ENCODE measurements around the gene IGSF23. TPM values are rescaled to one million over a fixed set of nuclear protein-coding genes. Genes with fewer than 3 reads are reported as not detected.
A peak's percentile ranks its signal among the peaks of the same experiment; 100 is the strongest.
"Not testable (repeated sequence)": the region's sequence is repeated elsewhere in the genome, so short reads cannot be mapped to it uniquely, and the experiment has no call there.

Gene IGSF23
- total and polyA plus RNA-seq, 12 donors, result not detected

DNA sequence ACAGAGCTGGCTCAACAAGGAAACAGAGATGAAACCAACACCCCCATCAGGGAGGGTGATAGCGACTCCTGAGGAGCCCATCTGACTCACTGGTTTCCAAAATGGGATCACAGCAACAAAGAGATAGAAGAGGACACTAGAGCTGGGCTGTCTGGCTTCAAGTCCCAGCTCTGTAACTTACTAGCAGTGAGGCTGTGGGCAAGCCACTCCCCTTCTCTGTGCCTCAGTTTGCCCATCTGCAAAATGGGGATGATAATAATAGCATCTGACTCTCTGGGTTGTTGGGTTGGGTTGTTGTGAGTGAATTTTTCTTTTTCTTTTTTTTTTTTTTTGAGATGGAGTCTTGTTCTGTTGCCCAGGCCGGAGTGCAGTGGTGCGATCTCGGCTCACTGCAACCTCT, 14.3 kb downstream of the IGSF23 start:
- TF ChIP-seq POLR2A (IDR thresholded peaks at IDR 0.05), result no peak
- TF ChIP-seq, protein P1, sequence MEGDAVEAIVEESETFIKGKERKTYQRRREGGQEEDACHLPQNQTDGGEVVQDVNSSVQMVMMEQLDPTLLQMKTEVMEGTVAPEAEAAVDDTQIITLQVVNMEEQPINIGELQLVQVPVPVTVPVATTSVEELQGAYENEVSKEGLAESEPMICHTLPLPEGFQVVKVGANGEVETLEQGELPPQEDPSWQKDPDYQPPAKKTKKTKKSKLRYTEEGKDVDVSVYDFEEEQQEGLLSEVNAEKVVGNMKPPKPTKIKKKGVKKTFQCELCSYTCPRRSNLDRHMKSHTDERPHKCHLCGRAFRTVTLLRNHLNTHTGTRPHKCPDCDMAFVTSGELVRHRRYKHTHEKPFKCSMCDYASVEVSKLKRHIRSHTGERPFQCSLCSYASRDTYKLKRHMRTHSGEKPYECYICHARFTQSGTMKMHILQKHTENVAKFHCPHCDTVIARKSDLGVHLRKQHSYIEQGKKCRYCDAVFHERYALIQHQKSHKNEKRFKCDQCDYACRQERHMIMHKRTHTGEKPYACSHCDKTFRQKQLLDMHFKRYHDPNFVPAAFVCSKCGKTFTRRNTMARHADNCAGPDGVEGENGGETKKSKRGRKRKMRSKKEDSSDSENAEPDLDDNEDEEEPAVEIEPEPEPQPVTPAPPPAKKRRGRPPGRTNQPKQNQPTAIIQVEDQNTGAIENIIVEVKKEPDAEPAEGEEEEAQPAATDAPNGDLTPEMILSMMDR (IDR thresholded peaks at IDR 0.05), result no peak
- Histone ChIP-seq H3K4me3 (no peak overlapping the region), H3K4me1 (replicated peaks in 1 of 2) (no peaks in the 10 kb centered on the region), H3K27ac (no peak overlapping the region), H3K9me3 (replicated peaks in 1 of 3) (no peaks in the 10 kb centered on the region), H3K36me3 (replicated peaks in 1 of 2) (no peaks in the 10 kb centered on the region), H3K27me3 (no peaks in the 10 kb centered on the region)
- no peak for DNase-seq
- intact Hi-C loops (cut with DNase I), result no loop called here
- 97 to 98% (median 98%) methylated on average over 4 of the region's 4 CpGs for WGBS, 4 donors

GRCh38 chr19:44628793-44629192, 15.4 kb downstream of the IGSF23 start:
- Histone ChIP-seq H3K4me1 (replicated peaks in 1 of 2) (no peaks in the 10 kb centered on the region), H3K36me3 (replicated peaks in 1 of 2) (no peaks in the 10 kb centered on the region), H3K9me3 (replicated peaks in 1 of 3) (no peaks in the 10 kb centered on the region), H3K4me3 (no peak overlapping the region), H3K27me3 (no peaks in the 10 kb centered on the region), H3K27ac (no peak overlapping the region)
- WGBS, 4 donors, result 85 to 93% (median 89%) methylated on average over 3 of the region's 3 CpGs
- no peak for DNase-seq
- intact Hi-C loops (cut with DNase I), result no loop called here
- no peak for TF ChIP-seq POLR2A (IDR thresholded peaks at IDR 0.05)
- TF ChIP-seq, protein P1 (IDR thresholded peaks at IDR 0.05), result no peak

DNA sequence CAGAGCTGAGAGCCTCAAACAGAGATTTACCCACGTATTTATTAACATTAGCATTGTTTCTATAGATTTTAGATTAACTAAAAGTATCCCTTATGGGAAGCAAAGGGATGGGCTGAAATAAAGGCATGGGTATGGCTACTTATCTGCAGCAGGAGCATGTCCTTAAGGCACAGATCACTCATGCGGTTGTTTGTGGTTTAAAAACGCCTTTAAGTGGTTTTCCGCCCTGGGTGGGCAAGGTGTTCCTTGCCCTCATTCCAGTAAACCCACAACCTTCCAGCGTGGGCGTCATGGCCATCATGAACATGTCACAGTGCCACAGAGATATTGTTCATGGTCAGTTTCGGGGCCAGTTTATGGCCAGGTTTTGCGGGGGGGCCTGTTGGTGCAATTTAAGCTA, 18.2 kb downstream of the IGSF23 start:
- DNase-seq; H3K27ac ChIP-seq; H3K9me3 ChIP-seq (replicated peaks in 1 of 3); H3K4me3 ChIP-seq; H3K4me1 ChIP-seq (replicated peaks in 1 of 2); intact Hi-C loops (cut with DNase I); H3K36me3 ChIP-seq (replicated peaks in 1 of 2); H3K27me3 ChIP-seq: not testable (repeated sequence)
- 72 to 91% (median 86%) methylated on average over 8 of the region's 8 CpGs for WGBS, 4 donors

DNA sequence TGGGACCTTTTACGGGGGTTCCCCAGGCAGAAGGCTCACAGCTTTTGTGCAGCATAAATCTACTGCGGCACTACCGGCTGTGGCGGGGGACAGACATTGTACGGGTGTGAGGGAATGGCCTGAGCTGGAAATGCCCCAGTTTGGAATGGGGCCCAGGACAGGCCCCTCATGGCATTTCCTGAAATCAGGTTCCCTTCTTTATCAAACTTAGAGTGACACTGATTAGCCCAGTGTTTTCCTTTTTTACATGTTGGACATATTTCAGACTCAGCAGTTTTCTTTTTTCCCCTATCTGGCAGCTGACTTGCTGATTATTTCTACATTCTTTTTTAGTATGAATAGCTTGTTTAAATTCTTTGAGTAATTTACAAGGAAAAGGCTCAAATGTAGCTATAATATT, 20.7 kb downstream of the IGSF23 start:
- intact Hi-C loops (cut with DNase I); H3K27me3 ChIP-seq; H3K9me3 ChIP-seq (replicated peaks in 1 of 3); H3K4me1 ChIP-seq (replicated peaks in 1 of 2); H3K4me3 ChIP-seq; DNase-seq; H3K36me3 ChIP-seq (replicated peaks in 1 of 2): not testable (repeated sequence)
- peak overlapping the region in 1 of 5 donors; percentile 22 for H3K27ac ChIP-seq
- 42 to 60% (median 51%) methylated on average over 5 of the region's 5 CpGs for WGBS, 4 donors

DNA sequence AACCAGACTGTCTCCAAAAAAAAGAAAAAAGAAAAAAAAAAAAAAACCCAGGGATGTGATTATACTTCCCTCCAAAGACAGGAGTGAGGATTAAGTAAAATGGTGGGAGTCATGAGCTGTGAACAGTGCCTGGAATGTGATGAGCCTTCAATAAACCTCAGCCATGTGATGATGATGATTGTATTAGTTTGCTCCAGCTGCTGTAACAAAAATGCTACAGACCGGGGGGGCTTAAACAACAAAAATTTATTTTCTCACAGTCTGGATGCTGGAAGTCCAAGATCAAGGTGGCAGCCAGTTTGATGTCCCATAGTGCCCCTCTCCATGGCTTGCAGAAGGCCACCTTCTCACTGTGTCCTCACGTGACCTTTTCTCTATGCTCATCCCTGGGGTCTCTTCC, 21.4 kb downstream of the IGSF23 start:
- no peak overlapping the region for H3K27ac ChIP-seq
- no peak for TF ChIP-seq POLR2A (IDR thresholded peaks at IDR 0.05)
- TF ChIP-seq, protein P1 (IDR thresholded peaks at IDR 0.05), result no peak
- H3K4me3 ChIP-seq, result no peak overlapping the region
- WGBS, 4 donors, result 95 to 100% (median 97%) methylated on average over 2 of the region's 2 CpGs
- no peaks in the 10 kb centered on the region for H3K36me3 ChIP-seq (replicated peaks in 1 of 2)
- H3K27me3 ChIP-seq, result no peaks in the 10 kb centered on the region
- H3K4me1 ChIP-seq (replicated peaks in 1 of 2), result no peaks in the 10 kb centered on the region
- no peaks in the 10 kb centered on the region for H3K9me3 ChIP-seq (replicated peaks in 1 of 3)
- intact Hi-C loops (cut with DNase I), result no loop called here
- no peak for DNase-seq

Data from adrenal gland (tissue), 12 donors.